Esophagus squamous epithelium (tissue), 4 donors: ENCODE measurements around the gene SYTL1.

Experiments used
- POLR2A ChIP-seq, 4 donors: fragments of 450-650 bp; IDR thresholded peaks; one replicate each; pipeline ENCODE4 v1.6.1; 2017; ENCODE audit warnings: antibody characterized with exemption in 4 of 4, mild to moderate bottlenecking in 4 of 4, moderate library complexity in 3 of 4
- TF ChIP-seq, protein P1 (sequence below), 6 experiments: fragments of 450-650 bp in 4 of 6; fragments of 200-600 bp in 2 of 6; sonication (generic) in 2 of 6; IDR thresholded peaks; one replicate each; pipeline ENCODE4 v1.5.1; 2016 to 2019; ENCODE audit warnings: antibody characterized with exemption in 6 of 6, mild to moderate bottlenecking in 4 of 6, moderate library complexity in 4 of 6

DNA sequence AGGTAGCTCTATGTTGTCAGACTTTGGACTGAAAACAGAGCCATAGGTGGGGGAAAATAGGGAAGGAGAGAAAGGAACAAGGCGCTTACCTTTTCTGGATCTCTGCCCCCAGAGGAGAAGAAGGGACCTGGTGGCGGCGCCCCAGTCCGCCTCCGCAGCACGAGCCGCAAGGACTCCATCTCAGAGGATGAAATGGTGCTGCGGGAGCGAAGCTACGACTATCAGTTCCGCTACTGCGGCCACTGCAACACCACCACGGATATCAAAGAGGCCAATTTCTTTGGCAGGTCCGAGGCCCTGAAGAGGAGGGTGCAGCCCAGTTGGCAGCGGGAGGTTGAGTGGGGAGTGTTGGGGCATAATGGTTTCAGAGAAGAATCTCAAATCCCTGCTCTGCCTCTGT lies 38.3 kb upstream of the SYTL1 start:
- TF ChIP-seq, protein P1, sequence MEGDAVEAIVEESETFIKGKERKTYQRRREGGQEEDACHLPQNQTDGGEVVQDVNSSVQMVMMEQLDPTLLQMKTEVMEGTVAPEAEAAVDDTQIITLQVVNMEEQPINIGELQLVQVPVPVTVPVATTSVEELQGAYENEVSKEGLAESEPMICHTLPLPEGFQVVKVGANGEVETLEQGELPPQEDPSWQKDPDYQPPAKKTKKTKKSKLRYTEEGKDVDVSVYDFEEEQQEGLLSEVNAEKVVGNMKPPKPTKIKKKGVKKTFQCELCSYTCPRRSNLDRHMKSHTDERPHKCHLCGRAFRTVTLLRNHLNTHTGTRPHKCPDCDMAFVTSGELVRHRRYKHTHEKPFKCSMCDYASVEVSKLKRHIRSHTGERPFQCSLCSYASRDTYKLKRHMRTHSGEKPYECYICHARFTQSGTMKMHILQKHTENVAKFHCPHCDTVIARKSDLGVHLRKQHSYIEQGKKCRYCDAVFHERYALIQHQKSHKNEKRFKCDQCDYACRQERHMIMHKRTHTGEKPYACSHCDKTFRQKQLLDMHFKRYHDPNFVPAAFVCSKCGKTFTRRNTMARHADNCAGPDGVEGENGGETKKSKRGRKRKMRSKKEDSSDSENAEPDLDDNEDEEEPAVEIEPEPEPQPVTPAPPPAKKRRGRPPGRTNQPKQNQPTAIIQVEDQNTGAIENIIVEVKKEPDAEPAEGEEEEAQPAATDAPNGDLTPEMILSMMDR (IDR thresholded peaks at IDR 0.05), result no peak
- TF ChIP-seq POLR2A (IDR thresholded peaks at IDR 0.05), result no peak
